Measurements from ENCODE around the gene SCUBE3. TPM values are rescaled to one million over a fixed set of nuclear protein-coding genes. Genes with fewer than 3 reads are reported as not detected.

SCUBE3 gene
- total and polyA plus RNA-seq, 2 of the 4 experiments (the other 2 are of a cell fraction), result 19.9 to 45.5 TPM

- H4K20me1 ChIP-seq (ENCODE audit: insufficient read depth, low read length), result peaks cover 18% of the 10 kb centered on the region
- H3K56ac ChIP-seq (ENCODE audit: extremely low read depth, insufficient read depth, low read length), result no peak overlapping the region
- WGBS, 2 experiments (ENCODE audit: extremely low coverage in 2 of 2, insufficient read length in 1 of 2), result no CpG with 5 or more reads among the region's 4 CpGs
- BruUV-seq (replicated peaks), result no TSS peak
- peaks cover 22% of the 10 kb centered on the region; the same call in 1 of the 2 replicates for H3K9me1 ChIP-seq (ENCODE audit: insufficient read depth, low read length)
- peaks cover 5 to 25% of the 10 kb centered on the region in 2 experiments; a peak in 2 of 4 replicates for H3K79me1 ChIP-seq (ENCODE audit: low read depth in 1 of 2, low read length in 2 of 2)
- H4K91ac ChIP-seq (ENCODE audit: insufficient read depth, low read depth, low read length), result no peak overlapping the region
- peak overlapping the region; percentile 33; the same call in 1 of the 2 replicates for H2AK5ac ChIP-seq (ENCODE audit: low read depth, low read length)
- no peak overlapping the region for H2BK5ac ChIP-seq (ENCODE audit: low read depth, low read length, poor library complexity, severe bottlenecking)
- no peak for TF ChIP-seq POLR2A (IDR thresholded peaks at IDR 0.05; ENCODE audit: low read depth, low read length)
- TF ChIP-seq FOS (IDR thresholded peaks at IDR 0.05; ENCODE audit: low read depth, low read length), result no peak
- no peak for TF ChIP-seq MAFK (IDR thresholded peaks at IDR 0.05; ENCODE audit: low read depth, low read length)
- no peak for TF ChIP-seq SMC3 (IDR thresholded peaks at IDR 0.05; ENCODE audit: low read depth, low read length)
- TF ChIP-seq MAZ (IDR thresholded peaks at IDR 0.05; ENCODE audit: borderline replicate concordance, low read depth, low read length), result no peak
- no peak for TF ChIP-seq BHLHE40 (IDR thresholded peaks at IDR 0.05; ENCODE audit: low read depth, low read length)
- no peak for TF ChIP-seq CTCF (conservative IDR thresholded peaks at IDR 0.05; ENCODE audit: low read depth, low read length)
- no peak for TF ChIP-seq MXI1 (IDR thresholded peaks at IDR 0.05; ENCODE audit: borderline replicate concordance, low read depth, low read length)
- no peak for TF ChIP-seq RAD21 (IDR thresholded peaks at IDR 0.05; ENCODE audit: low read length)
- TF ChIP-seq CHD1 (IDR thresholded peaks at IDR 0.05; ENCODE audit: low read depth, low read length), result no peak
- TF ChIP-seq RCOR1 (IDR thresholded peaks at IDR 0.05; ENCODE audit: insufficient replicate concordance, low read length), result no peak
- no peak for TF ChIP-seq CEBPB (IDR thresholded peaks at IDR 0.05; ENCODE audit: low read depth, low read length)
- no peak for TF ChIP-seq USF2 (IDR thresholded peaks at IDR 0.05; ENCODE audit: low read depth, low read length)
- TF ChIP-seq RFX5 (IDR thresholded peaks at IDR 0.05; ENCODE audit: low read depth, low read length), result no peak
- no peak for TF ChIP-seq ELK1 (IDR thresholded peaks at IDR 0.05; ENCODE audit: borderline replicate concordance, low read depth, low read length)
- TF ChIP-seq NFE2L2 (IDR thresholded peaks at IDR 0.05; ENCODE audit: low read depth, low read length), result no peak
- H3K4me3 ChIP-seq (ENCODE audit: insufficient read depth, low read depth, low read length), result no peak overlapping the region
- H4K8ac ChIP-seq (ENCODE audit: low read depth in 2 of 2, low read length in 2 of 2), result 0 out of 4 replicates have a peak overlapping the region, but pooled peaks of 1 of the 2 experiments have one; percentile 22
- H3K4me1 ChIP-seq (ENCODE audit: control insufficient read depth, insufficient read depth, low read length), result peaks cover 31% of the 10 kb centered on the region
- intact Hi-C loops (cut with micrococcal nuclease), result no loop called here
- CTCF ChIA-PET, result interaction anchor here (1.1 kb wide), 1 partner anchor 14 kb away, joined by 4 read pairs; no protein-coding TSS in a partner anchor
- H2BK20ac ChIP-seq (ENCODE audit: low read depth, low read length), result no peak overlapping the region
- H3K14ac ChIP-seq (replicated peaks; ENCODE audit: low read depth, low read length), result no peak overlapping the region; the same call in none of the 2 replicates
- H4K5ac ChIP-seq (ENCODE audit: low read depth, low read length), result no peak overlapping the region
- H3K9me3 ChIP-seq (ENCODE audit: control insufficient read depth, insufficient read depth, low read length), result no peaks in the 10 kb centered on the region
- H2AK9ac ChIP-seq (replicated peaks; ENCODE audit: low read depth, low read length, poor library complexity), result peak overlapping the region; percentile 31
- dilution Hi-C loops (cut with HindIII; ENCODE audit: low sequenced_read_pairs, unreplicated experiment), result no loop called here
- no peak overlapping the region for H2BK120ac ChIP-seq (ENCODE audit: low read depth, low read length)
- H2AFZ ChIP-seq (replicated peaks; ENCODE audit: low read length, poor library complexity), result no peak overlapping the region
- 0 out of 2 replicates have a peak overlapping the region, but pooled peaks have one; percentile 67 for H3K23ac ChIP-seq (ENCODE audit: low read depth, low read length)
- H3K18ac ChIP-seq (ENCODE audit: low read depth, low read length), result no peak overlapping the region
- in situ Hi-C loops (cut with MboI; ENCODE audit: low sequenced_read_pairs), result no loop called here
- no peak for ATAC-seq (ENCODE audit: low read depth)
- POLR2A ChIA-PET (ENCODE audit: unreplicated experiment), result no interaction called here
- H3K4me2 ChIP-seq (ENCODE audit: low read depth, low read length), result no peak overlapping the region; the same call in 1 of the 2 replicates
- no peak overlapping the region; the same call in 1 of the 2 replicates for H3K4ac ChIP-seq (ENCODE audit: low read depth, low read length)
- no peak overlapping the region for H3K27ac ChIP-seq (ENCODE audit: insufficient read depth, low read length)
- H3K9ac ChIP-seq (ENCODE audit: low read depth, low read length), result no peak overlapping the region
- DNase-seq, result no peak
- no peaks in the 10 kb centered on the region for H3K36me3 ChIP-seq (ENCODE audit: control insufficient read depth, insufficient read depth, low read length)
- no peaks in the 10 kb centered on the region for H3K27me3 ChIP-seq (ENCODE audit: control insufficient read depth, insufficient read depth, low read length)
- no peak overlapping the region for H2BK15ac ChIP-seq (ENCODE audit: low read depth, low read length)
Observed at GRCh38 chr6:35218456-35218855, 4.7 kb downstream of the SCUBE3 start.

Data from IMR-90 (cell line).